ENCODE data around the gene RABEPK. TPM values are rescaled to one million over a fixed set of nuclear protein-coding genes. Genes with fewer than 3 reads are reported as not detected.
A peak's percentile ranks its signal among the peaks of the same experiment; 100 is the strongest.
"Not testable (repeated sequence)": the region's sequence is repeated elsewhere in the genome, so short reads cannot be mapped to it uniquely, and the experiment has no call there.

Gene RABEPK
- total RNA-seq, 4 donors from 2014 or later: 16.0 to 39.7 (median 21.0) TPM

DNA sequence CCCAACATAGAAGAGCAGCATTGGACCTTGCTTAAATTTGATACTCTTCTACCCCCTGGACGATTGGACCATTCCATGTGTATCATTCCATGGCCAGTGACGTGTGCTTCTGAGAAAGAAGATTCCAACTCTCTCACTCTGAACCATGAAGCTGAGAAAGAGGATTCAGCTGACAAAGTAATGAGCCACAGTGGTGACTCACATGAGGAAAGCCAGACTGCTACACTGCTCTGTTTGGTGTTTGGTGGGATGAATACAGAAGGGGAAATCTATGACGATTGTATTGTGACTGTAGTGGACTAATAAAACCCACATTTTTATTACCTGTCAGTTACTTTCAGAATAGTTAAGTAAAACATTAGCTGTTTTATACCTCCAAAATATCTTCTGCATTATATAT is 33.3 kb downstream of the RABEPK start:
- Histone ChIP-seq H3K36me3 (no peaks in the 10 kb centered on the region), H3K27ac (no peak overlapping the region), H3K9me3 (no peaks in the 10 kb centered on the region), H3K4me3 (no peak overlapping the region), H3K27me3 (no peaks in the 10 kb centered on the region), H3K4me1 (peaks cover 0 to 6% of the 10 kb centered on the region in 2 donors)
- intact Hi-C loops (cut with DNase I; ENCODE audit: low total_unique reads): no loop called here
- no peak for TF ChIP-seq POLR2A (IDR thresholded peaks at IDR 0.05)
- TF ChIP-seq, protein P1, sequence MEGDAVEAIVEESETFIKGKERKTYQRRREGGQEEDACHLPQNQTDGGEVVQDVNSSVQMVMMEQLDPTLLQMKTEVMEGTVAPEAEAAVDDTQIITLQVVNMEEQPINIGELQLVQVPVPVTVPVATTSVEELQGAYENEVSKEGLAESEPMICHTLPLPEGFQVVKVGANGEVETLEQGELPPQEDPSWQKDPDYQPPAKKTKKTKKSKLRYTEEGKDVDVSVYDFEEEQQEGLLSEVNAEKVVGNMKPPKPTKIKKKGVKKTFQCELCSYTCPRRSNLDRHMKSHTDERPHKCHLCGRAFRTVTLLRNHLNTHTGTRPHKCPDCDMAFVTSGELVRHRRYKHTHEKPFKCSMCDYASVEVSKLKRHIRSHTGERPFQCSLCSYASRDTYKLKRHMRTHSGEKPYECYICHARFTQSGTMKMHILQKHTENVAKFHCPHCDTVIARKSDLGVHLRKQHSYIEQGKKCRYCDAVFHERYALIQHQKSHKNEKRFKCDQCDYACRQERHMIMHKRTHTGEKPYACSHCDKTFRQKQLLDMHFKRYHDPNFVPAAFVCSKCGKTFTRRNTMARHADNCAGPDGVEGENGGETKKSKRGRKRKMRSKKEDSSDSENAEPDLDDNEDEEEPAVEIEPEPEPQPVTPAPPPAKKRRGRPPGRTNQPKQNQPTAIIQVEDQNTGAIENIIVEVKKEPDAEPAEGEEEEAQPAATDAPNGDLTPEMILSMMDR (IDR thresholded peaks at IDR 0.05): no peak
- no peak for DNase-seq

DNA sequence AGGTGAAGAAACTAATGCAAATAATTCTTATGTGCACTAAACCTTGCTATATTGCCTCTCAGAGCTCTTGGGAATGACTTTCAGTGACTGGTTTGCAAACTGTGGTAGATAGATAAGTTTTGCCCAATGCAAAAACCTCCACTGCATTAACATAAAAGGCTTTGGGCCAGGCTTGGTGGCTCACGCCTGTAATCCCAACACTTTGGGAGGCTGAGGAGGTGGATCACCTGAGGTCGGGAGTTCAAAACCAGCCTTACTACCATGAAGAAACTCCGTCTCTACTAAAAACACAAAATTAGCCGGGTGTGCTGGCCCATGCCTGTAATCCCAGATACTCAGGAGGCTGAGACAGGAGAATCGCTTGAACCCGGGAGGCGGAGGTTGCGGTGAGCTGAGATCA is 33.8 kb downstream of the RABEPK start:
- H3K27ac ChIP-seq; H3K36me3 ChIP-seq; intact Hi-C loops (cut with DNase I; ENCODE audit: low total_unique reads); H3K9me3 ChIP-seq; H3K4me3 ChIP-seq; DNase-seq; H3K4me1 ChIP-seq; H3K27me3 ChIP-seq: not testable (repeated sequence)

DNA sequence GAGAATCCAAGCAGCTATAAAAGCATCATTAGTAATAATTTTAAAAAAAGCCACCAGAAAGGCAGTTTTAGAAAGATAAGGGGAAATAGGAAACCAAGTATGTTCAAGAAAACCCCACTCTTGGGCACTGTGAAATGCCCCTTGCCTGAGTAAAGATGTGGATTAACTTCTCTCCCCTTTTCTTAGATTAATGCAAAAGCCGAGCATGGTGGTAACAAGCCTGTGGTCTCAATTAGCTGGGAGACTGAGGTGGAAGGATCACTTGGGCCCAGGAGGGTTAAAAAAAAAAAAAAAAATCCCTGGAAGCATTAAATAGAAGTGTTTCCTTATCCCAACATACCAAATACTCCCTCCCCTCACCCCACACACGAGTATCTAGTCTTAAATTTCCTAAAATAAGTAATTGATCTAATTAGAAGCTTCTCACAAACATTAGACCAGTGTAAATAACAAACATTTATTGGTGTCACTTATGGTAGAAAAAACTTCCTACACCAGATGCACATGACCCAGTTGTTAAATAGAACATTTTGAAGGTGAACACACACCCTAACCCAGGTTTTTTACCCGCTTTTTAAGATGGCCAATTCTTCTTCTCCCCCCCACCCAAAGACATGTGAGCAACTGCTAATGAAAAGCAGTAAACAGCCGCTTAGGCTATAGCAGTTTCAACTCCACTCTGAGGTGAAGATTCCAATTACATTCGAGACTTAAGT is 35.6 kb downstream of the RABEPK start:
- Histone ChIP-seq H3K4me1 (peaks cover 0 to 6% of the 10 kb centered on the region in 2 donors), H3K36me3 (no peaks in the 10 kb centered on the region), H3K4me3 (no peak overlapping the region), H3K9me3 (no peaks in the 10 kb centered on the region), H3K27ac (no peak overlapping the region), H3K27me3 (no peaks in the 10 kb centered on the region)
- intact Hi-C loops (cut with DNase I; ENCODE audit: low total_unique reads): no loop called here
- no peak for DNase-seq
- TF ChIP-seq POLR2A (IDR thresholded peaks at IDR 0.05): no peak
- TF ChIP-seq, protein P1 (IDR thresholded peaks at IDR 0.05): no peak

DNA sequence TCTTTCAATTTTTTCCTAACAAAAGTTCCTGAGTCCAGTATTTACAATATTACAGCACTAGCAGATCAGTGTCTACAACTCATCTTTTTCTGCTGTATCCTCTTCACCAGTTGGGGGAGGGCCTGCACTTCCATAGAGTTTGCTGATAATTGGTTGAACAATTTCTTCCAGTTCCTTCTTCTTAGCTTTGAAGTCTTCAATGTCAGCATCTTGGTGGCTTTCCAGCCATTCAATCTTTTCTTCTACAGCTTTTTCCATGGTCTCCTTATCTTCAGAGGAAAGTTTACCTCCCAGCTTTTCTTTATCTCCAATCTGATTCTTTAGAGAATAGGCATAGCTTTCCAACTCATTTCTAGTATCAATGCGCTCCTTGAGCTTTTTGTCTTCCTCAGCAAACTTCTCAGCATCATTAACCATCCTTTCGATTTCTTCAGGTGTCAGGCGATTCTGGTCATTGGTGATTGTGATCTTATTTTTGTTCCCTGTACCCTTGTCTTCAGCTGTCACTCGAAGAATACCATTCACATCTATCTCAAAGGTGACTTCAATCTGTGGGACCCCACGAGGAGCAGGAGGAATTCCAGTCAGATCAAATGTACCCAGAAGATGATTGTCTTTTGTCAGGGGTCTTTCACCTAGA is 36.3 kb downstream of the RABEPK start:
- DNase-seq; H3K4me1 ChIP-seq; H3K9me3 ChIP-seq; H3K27ac ChIP-seq; H3K36me3 ChIP-seq; H3K4me3 ChIP-seq; intact Hi-C loops (cut with DNase I; ENCODE audit: low total_unique reads); H3K27me3 ChIP-seq: not testable (repeated sequence)

DNA sequence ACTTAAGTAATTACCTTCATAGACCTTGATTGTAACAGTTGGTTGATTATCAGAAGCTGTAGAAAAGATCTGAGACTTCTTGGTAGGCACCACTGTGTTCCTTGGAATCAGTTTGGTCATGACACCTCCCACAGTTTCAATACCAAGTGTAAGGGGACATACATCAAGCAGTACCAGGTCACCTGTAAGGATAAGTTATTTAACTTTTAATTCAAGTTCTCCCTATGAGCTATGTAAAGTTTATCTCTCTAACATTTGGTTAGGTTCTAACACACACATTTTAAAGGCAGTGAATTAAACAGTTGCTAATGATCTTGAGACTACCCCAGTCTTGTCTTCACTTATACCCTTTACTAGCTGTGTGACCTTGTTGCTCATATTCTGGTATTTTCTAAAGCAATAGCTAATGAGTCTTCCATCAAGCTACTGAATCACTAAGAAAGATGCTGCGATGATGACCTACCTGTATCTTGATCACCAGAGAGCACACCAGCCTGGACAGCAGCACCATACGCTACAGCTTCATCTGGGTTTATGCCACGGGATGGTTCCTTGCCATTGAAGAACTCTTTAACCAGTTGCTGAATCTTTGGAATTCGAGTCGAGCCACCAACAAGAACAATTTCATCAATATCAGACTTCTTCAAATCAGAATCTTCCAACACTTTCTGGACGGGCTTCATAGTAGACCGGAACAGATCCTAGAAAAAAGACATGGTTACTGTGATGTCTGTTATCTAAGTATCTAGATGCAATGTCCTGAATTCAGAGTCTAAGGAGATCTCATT is 38.0 kb downstream of the RABEPK start:
- Histone ChIP-seq H3K9me3 (no peaks in the 10 kb centered on the region), H3K4me3 (no peak overlapping the region), H3K4me1 (peaks cover 0 to 6% of the 10 kb centered on the region in 2 donors), H3K36me3 (no peaks in the 10 kb centered on the region), H3K27me3 (no peaks in the 10 kb centered on the region), H3K27ac (no peak overlapping the region)
- DNase-seq: no peak
- intact Hi-C loops (cut with DNase I; ENCODE audit: low total_unique reads): no loop called here
- TF ChIP-seq, protein P1 (IDR thresholded peaks at IDR 0.05): no peak
- TF ChIP-seq POLR2A (IDR thresholded peaks at IDR 0.05): no peak

DNA sequence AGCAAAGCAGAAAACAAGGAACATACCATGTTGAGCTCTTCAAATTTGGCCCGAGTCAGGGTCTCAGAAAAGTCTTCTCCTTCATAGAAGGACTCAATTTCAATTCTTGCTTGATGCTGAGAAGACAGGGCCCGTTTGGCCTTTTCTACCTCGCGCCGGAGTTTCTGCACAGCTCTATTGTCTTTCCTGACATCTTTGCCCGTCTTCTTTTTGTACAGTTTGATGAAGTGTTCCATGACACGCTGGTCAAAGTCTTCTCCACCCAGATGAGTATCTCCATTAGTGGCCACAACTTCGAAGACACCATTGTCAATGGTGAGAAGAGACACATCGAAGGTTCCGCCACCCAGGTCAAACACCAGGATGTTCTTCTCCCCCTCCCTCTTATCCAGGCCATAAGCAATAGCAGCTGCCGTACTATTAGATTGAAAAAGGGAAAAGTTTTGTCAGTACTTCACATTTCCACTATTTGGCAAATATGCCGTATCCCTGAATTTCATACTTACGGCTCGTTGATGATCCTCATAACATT is 38.6 kb downstream of the RABEPK start:
- no peak for DNase-seq
- H3K4me3 ChIP-seq: peak overlapping the region in 1 of 2 donors; percentile 84
- no peaks in the 10 kb centered on the region for H3K27me3 ChIP-seq
- peaks cover 0 to 6% of the 10 kb centered on the region in 2 donors for H3K4me1 ChIP-seq
- H3K9me3 ChIP-seq: no peaks in the 10 kb centered on the region
- H3K27ac ChIP-seq: no peak overlapping the region
- intact Hi-C loops (cut with DNase I; ENCODE audit: low total_unique reads): no loop called here
- H3K36me3 ChIP-seq: no peaks in the 10 kb centered on the region
- TF ChIP-seq, protein P1 (IDR thresholded peaks at IDR 0.05): no peak
- no peak for TF ChIP-seq POLR2A (IDR thresholded peaks at IDR 0.05)
